H1 (cell line): Measurements from ENCODE around the gene PIGV. TPM values are rescaled to one million over a fixed set of nuclear protein-coding genes. Genes with fewer than 3 reads are reported as not detected.

Experiments
- EGR1 ChIP-seq: IDR thresholded peaks from 2 replicates; pipeline ENCODE4 v1.6.1; 2011; ENCODE audit warnings: low read depth, low read length, borderline replicate concordance
- HDAC2 ChIP-seq, 2 experiments: fragments of 300-600 bp in 1 of 2; sonication (generic) in 1 of 2; IDR thresholded peaks; 2 replicates each; pipeline ENCODE4 v1.6.1; 2011 to 2012; ENCODE audit warnings: low read depth in 2 of 2, low read length in 2 of 2, mild to moderate bottlenecking in 2 of 2, moderate library complexity in 2 of 2, borderline replicate concordance in 1 of 2, inconsistent platforms in 1 of 2
- polyA plus RNA-seq, 7 experiments: library from polyadenylated mRNA; depleted of rRNA in 3 of 7; stranded (reverse) in 5 of 7; unstranded in 2 of 7; fragments of >200 nt in 5 of 7; fragments of 200-250 nt in 2 of 7; gene quantifications; 1 replicate in 5 of 7; 2 replicates in 1 of 7; 4 replicates in 1 of 7; pipeline versions ENCODE4 v1.2.1 to v1.2.3, GENCODE V29; 2011 to 2013; ENCODE audit warnings: missing spikeins in 2 of 7, mixed read lengths in 2 of 7
- total RNA-seq: library from RNA; stranded (reverse); fragmentation: NEBNext Ultra II Directional; extraction: Animal tissue kit (Norgen Biotek cat#: 25700); gene quantifications from 2 replicates; pipeline ENCODE4 v1.2.1, GENCODE V29; 2021

PIGV gene
- total and polyA plus RNA-seq, 2 of the 8 experiments (the other 6 are each of a cell fraction or from before 2014, with no cell fraction given), result 8.5 to 20.9 TPM

DNA sequence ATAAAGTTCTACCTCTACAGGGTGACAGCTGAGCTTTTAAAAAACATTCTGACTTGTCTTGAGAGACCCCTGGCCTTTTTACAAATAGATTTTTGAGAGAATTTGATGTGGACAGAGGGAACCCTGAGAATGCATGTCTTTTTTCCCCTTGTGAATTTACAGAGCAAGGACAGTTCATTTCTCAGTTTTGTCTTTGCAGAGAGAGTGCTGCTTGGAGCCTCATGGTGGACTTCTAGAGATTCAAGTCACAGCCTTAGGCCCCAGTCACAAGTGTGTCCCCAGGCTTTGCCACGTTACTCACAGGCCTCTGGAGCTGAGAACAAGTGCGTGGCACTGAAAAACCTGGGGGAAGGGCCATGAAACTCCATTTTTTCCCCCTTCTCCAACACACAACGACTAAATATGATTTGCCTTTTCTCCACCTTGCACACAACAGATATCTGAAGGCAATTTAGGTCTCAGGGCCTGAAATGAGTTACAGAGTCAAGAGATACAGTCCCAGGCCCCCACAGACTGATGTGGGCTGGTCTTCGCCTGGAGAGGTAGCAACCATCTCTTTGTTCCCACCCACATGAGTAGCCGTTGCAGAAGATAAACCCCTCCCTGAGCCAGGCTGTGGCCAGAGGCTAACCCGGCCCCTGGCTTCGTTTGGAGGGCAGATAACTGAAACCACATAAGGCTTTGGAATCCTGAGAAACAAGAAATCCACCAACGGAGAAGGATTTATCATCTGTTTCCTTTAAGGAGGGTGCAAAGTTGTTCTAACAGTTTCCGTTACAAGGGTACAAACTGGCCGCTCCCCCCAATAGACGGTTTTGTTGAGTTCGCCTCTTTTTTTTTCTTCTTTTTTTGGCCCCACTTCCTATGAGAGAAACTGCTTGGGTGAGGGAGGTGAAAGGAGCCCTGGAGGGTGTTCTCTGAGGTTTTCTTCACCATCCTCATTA, 1.0 kb upstream of the PIGV start (continued):
- TF ChIP-seq HDAC2 (IDR thresholded peaks at IDR 0.05; ENCODE audit: borderline replicate concordance in 1 of 2, low read depth in 2 of 2, low read length in 2 of 2), result no peak
- no peak for TF ChIP-seq EGR1
